ENCODE measurements around the gene PDE8B.

- TF ChIP-seq, protein P1, sequence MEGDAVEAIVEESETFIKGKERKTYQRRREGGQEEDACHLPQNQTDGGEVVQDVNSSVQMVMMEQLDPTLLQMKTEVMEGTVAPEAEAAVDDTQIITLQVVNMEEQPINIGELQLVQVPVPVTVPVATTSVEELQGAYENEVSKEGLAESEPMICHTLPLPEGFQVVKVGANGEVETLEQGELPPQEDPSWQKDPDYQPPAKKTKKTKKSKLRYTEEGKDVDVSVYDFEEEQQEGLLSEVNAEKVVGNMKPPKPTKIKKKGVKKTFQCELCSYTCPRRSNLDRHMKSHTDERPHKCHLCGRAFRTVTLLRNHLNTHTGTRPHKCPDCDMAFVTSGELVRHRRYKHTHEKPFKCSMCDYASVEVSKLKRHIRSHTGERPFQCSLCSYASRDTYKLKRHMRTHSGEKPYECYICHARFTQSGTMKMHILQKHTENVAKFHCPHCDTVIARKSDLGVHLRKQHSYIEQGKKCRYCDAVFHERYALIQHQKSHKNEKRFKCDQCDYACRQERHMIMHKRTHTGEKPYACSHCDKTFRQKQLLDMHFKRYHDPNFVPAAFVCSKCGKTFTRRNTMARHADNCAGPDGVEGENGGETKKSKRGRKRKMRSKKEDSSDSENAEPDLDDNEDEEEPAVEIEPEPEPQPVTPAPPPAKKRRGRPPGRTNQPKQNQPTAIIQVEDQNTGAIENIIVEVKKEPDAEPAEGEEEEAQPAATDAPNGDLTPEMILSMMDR (IDR thresholded peaks at IDR 0.05; ENCODE audit: low read depth, low read length): no peak
- no peak for TF ChIP-seq EZH2phosphoT487 (IDR thresholded peaks at IDR 0.05; ENCODE audit: low read depth)
These were observed 214.4 kb downstream of the PDE8B start for GRCh38 chr5:77424921-77425320.
